AG08395 (cell line): ENCODE results near the gene EFNA3.

ENCODE experiments used
- DNase-seq: peaks from one replicate; pipeline ENCODE4 v3.0.0; 2012; ENCODE audit warnings: mixed read lengths, low spot score

The EFNA3 gene

GRCh38 chr1:155133799-155134281 is 55.2 kb downstream of the EFNA3 start:
- no peak for DNase-seq

- no peak for DNase-seq
These were observed 55.7 kb downstream of the EFNA3 start for GRCh38 chr1:155134322-155134721.

- peak; percentile 89 for DNase-seq
These were observed 56.3 kb downstream of the EFNA3 start for GRCh38 chr1:155134880-155135414.

GRCh38 chr1:155135415-155136028 is 56.9 kb downstream of the EFNA3 start, which contains the start of gene SLC50A1:
TSS of gene SLC50A1 (plus strand) at chr1:155135852. CDS start at chr1:155135912, 60 bp downstream.
- peak; percentile 96 for DNase-seq

- DNase-seq: no peak
These were observed 58.1 kb downstream of the EFNA3 start for GRCh38 chr1:155136748-155137147.
